Stimulated activated CD8-positive, alpha-beta memory T cell treated with anti-CD3 and anti-CD28 coated beads, Interleukin-7, amount 100 ng/mL, for 48 hours (primary cell): Measurements from ENCODE around the gene SLC2A3.
"Not testable (repeated sequence)": the region's sequence is repeated elsewhere in the genome, so short reads cannot be mapped to it uniquely, and the experiment has no call there.

Experiments used
- DNase-seq, 2 donors: peaks; one replicate each; pipeline ENCODE4 v3.0.0-alpha.2; 2020; ENCODE audit warnings: low read depth in 1 of 2; ENCODE audit errors: extremely low read depth in 1 of 2

Gene SLC2A3

DNA sequence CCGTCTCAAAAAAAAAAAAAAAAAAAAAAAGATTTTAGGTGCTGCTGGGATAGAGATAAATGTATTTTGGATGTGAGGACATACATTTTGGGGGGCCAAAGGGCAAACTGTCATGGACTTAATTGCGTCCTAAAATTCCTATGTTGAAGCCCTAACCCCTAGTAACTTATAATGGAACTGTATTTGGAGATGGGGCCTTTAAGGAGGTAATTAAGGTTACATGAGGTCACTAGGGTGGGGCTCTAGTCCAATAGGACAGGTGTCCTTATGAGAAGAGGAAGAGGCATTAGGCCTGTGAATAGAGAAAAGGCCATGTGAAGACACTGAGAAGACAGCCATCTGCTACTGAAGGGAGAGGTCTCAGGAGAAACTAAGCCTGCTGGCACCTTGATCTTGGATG, 17.9 kb upstream of the SLC2A3 start:
- not testable (repeated sequence) for DNase-seq

DNA sequence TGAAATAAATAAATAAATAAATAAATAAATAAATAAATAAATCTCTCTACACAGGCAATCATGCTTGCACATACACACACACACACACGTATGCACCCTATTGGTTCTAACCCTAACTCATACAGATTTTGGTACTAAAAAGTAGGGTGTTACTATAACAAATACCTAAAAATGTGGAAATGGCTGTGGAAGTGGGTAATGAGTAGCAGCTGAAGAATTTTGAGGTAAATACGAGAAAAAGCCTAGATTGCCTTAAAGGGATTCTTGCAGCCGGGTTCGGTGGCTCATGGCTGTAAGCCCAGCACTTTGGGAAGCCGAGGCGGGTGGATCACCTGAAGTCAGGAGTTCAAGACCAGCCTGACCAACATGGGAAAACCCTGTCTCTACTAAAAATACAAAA, 15.7 kb upstream of the SLC2A3 start:
- no peak for DNase-seq

DNA sequence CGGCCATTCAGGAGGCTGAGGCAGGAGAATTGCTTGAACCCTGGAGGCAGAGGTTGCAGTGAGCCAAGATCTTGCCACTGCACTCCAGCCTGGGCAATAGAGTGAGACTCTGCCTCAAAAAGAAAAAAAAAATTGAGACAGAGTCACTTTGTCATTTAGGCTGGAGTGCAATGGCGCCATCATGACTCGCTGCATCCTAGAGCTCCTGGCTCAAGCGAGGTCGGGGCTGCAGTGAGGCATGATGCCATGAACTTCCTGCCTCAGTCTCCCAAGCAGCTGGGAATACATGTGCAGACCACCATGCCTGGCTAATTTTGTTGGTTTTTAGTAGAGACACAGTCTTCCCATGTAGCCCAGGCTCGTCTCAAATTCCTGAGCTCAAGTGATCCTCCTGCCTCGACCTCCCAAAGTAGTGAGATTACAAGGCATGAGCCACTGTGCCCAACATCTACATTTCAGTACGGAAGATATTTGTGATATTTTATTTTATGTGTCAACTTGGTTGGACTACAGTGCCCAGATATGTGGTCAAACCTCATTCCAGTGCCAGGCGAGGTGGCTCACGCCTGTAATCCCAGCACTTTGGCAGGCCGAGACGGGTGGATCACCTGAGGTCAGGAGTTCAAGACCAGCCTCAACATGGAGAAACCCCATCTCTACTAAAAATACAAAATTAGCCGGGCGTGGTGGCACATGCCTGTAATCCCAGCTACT, 14.4 kb upstream of the SLC2A3 start:
- not testable (repeated sequence) for DNase-seq

DNA sequence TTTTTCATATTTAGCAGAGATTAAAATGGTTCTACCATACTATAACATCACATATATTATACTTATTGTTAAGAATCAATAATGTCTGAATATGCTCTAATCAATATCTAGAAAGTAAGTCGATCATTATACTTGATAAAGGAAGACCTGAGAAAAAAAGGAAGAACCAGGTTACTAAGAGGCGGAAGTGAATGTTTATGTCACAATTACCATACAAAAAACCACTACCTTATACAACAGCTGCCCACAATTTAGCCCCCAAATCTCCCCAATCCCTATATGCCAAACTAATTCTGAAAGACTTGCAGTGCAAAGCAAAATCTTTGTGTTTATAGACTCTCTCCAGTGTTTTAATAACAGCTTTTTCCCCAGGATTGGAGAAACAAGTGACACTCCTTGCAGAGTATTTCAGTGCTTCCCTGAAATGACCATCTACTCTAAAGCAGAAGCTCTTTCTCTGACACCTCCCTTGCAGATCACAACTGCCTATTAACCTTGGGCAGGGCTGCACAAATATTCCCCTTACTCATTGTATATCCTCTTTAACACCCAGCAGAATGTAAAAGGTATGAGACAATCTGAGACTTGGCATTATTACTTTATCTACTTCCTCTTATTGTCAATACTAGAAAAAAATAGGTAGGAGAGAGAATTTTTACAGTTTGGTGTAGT, 12.7 kb upstream of the SLC2A3 start:
- no peak for DNase-seq

DNA sequence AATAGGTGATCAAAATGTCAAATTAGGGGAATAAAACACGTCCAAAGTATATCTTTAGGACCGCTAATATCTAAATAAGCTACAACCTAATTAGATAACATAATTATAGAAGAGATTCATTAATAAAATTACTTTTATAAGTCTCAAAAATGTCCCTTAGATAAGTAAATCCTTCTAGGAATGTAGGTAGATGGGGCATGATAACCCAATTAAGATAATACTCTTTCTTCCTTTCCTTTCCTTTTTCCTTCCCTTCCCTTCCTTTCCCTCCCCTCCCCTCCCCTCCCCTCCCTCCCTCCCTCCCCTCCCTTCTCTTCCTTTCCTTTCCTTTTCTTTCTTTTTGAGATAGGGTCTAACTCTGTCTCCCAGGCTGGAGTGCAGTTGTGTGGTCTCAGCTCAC, 11.0 kb upstream of the SLC2A3 start:
- no peak for DNase-seq

DNA sequence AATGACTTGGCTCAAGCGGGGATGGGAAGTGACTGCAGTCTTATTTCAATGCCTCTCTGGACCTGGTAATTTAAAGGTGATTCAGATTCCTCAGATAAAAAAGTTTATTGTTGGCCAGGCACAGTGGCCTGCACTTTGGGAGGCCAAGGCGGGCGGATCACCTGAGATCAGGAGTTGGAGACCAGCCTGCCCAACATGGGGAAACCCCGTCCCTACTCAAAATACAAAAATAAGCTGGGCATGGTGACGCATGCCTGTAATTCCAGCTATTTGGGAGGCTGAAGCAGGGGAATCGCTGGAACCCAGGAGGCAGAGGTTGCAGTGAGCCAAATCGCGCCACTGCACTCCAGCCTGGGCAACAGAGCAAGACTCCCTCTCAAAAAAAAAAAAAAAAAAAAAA, 8.8 kb upstream of the SLC2A3 start:
- not testable (repeated sequence) for DNase-seq

DNA sequence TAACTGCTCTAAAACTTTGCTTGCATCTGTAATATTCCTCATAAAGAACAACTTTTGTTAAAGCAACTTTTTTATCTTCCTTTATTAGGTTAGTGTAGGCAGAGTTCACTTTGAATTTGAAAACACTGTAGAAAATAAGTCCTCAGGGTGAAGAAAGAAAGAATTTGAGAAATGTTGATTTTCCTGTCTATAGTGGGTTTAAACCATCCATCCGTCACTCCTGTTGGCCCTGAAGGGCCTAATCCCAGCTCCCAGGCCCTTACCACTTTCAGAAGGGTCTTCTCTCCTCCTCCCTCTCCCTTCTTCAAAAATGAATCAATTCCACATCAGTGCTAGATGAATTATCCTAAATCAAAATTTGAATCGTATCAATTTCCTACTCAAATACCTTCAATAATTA, 4.9 kb upstream of the SLC2A3 start:
- DNase-seq = no peak

DNA sequence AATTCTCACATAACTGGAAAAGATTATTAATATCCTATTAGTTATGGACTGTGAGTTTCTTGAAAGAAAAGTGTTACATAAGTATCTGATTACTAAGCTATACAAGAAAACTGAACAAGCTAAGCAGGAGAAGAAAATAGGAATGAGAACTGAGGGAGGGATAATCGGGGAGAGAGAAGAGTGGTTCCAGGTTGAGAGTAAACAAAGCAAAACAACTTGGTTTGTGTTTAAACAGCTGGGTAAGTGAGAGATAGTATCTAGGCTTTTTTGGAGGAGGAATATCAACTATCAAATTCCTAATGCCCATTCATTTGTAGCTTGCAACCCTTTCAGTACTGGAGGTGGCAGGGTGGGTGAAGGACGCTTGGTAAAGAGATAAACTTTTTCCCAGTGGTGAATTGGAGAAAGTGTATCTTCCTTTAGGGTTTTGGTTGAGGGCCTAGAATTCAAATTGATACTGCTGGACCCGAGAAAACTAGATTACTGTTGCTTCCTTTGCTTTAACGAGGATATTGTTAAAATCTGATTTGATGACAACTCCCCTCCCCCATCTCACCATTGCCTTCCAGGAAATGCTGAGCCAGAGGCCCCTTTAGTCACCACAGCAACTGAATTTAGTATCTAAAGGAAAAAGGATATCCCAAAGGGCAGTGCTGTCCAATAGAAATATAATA, 2.0 kb upstream of the SLC2A3 start:
- peak in 1 of 2 donors; percentile 52 for DNase-seq

DNA sequence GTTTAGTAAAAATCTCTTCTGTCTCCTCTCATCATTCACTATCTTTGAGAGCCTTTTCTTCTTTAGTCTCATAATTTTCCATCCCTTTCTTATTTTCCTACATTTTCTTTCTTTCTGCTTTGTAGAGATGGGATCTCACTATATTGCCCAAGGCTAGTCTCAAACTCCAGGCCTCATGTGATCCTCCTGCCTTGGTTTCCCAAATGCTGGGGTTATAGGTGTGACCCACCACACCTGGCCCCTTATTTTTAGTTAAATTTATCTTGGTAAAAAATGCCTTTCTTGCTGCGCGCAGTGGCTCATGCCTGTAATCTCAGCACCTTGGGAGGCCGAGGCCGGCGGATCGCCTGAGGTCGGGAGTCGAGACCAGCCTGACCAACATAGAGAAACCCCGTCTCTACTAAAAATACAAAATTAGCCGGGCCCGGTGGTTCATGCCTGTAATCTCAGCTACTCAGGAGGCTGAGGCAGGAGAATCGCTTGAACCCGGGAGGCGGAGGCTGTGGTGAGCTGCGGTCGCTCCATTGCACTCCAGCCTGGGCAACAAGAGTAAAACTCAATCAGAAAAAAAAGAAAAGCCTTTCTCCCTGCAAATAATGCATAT, 996 bp downstream of the SLC2A3 start:
- no peak for DNase-seq

DNA sequence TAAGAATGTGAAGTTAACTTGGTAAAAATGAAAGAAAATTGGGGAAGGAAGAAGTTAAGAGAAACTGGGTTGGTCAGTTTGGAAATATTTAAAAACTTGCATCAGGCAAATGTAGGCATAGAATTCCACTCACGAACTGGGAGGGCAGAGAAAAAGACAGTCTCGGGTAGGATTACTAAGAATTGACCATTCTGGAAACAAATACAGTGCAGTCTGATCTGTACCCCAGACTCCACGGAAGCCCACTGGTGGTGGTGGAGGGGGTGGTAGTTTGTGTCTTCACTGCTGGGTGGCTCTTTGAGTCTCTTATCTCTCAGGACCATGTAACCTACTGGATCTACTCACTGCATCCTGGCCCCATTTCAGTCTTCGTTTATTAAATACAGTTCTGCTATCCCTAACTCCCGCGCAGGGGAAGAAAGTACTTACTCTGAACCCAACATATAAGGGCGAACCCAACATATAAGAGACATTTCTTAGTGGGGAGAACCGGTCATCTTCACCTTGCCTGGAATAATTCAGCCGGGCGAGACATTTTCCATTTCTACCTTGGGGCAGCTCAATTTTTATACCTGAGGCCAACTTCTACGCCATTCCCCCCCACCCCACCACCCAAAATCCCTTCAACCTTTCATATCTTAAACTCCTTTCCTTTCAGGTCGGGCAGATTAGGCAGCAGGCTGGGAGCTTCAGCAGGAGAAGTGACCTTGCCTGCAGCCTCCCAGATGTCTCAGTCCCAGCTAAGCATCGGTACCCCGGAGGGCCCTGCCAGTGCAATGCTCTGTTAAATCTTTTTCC, 1.7 kb downstream of the SLC2A3 start:
- DNase-seq = no peak

DNA sequence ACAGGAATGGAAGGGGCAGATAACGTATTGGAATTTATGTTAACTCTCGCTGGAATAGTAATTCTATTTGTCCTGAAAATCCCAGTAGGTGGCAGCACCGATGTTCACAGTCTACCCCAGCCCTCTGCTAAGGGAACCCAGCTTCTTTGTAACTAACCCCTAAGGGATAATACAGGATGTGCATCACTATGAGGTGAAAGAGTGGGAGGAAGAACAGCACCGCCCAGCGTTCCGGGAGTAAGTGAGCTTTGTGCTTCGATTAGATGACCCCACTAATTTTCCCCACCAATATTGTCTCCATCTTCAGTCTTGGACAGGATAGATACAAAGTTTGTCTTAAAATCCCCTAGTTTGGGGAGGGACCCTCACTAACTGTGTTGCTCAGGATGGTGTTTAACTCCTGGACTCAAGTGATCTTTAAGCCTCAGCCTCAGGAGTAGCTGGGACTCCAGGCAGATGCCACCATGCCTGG, 2.7 kb downstream of the SLC2A3 start:
- DNase-seq = peak; percentile 33 to 81

DNA sequence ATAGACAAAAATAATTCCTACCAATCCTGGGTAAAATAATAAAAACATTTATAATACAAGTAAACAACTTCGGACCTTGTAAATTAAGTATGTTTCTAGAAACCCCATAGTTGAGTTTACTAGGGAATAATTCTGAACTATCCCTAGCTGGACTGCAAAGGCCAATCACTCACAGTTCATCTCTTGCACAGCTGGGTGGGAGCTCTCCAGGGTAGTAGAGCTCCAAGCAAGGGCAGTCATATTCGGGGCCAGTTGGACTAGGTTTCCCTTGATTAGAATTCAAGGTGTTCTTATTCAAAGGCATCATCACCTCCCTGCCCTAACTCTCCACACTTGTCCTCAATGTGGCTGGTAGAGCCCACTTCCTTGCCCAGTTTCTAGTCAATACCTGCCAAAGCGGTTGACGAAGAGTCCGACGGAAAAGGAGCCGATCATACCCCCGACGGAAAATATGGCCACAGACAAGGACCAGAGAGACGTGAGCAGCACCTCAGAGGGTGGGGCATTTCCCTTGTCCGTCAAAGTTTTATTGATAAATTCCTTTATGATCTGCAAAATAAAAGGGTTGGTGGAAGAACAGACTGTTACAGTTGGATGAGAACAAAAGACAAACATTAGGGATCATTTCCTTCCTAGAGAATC, 3.3 kb downstream of the SLC2A3 start:
- DNase-seq = not testable (repeated sequence)

DNA sequence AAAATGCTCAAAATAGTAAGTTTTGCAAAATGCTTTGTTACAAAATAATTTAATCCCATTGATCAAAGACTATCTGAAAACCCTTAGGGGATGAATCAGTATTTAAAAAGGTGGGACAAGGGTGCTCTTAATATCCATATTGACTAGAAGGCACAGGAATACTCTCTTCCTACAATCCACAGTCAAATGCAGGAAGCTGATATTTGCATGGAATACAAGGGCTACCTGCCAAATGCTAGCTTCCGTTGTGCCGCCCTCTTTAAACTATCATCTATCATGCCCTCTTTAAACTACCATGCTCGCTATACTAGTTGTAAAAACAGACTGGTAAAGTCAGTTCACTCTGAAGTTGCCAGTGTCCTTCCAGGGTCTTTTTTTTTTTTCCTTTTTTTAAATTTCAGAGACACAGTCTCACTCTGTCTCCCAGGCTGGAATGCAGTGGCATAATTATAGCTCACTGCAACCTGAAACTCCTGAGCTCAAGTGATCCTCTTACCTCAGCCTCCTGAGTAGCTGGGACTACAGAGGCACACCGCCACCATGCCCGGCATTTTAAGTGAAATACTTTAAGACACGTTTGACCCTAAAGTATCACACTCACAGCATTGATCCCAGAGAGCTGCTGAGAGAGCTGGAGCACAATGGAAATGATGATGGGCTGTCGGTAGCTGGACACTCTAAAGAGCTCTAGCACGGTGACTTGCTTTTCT, 6.7 kb downstream of the SLC2A3 start:
- no peak for DNase-seq

DNA sequence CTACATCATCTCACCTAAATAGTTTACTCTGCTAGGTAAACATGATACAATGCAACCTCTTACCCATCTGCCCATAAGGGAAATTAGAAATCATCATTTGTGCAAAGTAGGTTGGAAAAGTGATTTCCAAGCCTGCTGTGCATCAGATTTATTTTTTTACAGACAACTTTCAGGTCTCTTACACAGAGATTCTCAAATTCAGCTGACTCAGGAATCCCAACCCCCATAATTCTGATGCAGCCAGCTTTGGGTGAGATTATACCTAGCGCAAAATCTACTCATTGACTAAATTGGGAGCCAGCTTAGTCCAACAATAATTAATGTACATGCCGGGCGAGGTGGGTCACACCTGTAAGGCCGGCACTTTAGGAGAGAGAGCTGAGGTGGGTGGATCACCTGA, 8.5 kb downstream of the SLC2A3 start:
- no peak for DNase-seq

DNA sequence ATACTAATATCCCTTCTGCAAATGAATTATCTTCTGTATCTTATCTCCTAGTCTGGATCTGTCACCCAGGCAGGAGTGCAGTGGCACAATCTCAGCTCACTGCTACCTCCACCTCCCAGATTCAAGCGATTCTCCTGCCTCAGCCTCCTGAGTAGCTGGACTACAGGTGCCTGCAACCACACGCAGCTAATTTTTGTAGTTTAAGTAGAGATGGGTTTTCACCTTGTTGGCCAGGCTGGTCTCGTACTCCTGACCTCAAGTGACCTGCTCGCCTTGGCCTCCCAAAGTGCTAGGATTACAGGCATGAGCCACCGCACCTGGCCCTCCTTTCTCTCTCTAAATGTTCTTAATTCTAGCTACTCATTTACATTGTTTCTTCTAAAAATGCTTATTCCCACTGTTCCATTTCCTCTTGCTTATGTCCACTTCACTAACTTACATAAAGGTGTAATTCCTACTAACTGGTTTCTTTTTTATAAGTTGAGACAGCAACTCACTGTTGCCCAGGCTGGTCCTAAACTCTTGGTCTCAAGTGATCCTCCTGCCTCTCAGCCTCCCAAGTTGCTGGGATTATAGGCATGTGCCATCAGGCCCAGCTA, 9.8 kb downstream of the SLC2A3 start:
- DNase-seq = not testable (repeated sequence)

DNA sequence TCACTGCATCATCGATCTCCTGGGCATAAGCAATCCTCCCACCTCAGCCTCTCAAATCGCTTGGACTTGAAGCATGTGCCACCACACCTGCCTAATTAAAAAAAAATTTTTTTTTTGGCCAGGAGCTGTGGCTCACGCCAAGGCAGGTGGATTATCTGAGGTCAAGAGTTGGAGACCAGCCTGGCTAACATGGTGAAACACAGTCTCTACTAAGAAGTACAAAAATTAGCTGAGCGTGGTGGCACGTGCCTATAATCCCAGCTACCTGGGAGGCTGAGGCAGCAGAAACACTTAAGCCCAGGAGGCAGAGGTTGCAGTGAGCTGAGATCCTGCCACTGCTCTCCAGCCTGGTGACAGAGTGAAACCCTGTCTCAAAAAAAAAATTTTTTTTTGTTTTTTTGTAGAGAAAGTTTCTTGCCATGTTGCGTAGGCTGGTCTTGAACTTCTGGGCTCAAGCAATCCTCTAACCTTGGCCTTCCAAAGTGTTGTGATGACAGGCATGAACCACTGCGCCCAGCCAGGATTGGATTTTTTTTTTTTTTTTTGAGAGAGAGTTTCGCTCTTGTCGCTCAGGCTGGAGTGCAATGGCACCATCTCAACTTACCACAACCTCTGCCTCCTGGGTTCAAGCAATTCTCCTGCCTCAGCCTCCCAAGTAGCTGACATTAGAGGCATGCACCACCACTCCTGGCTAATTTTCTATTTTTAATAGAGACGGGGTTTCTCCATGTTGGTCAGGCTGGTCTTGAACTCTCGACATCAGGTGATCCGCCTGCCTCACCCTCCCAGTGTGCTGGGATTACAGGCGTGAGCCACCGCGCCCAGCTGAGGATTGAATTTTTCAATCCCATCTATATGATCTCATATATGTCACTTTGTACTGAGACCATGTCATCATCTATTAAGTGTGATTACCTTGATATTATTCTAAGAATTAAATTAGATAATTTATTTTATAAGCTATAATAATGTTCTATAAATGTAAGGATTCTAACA, 12.4 kb downstream of the SLC2A3 start:
- DNase-seq = no peak

DNA sequence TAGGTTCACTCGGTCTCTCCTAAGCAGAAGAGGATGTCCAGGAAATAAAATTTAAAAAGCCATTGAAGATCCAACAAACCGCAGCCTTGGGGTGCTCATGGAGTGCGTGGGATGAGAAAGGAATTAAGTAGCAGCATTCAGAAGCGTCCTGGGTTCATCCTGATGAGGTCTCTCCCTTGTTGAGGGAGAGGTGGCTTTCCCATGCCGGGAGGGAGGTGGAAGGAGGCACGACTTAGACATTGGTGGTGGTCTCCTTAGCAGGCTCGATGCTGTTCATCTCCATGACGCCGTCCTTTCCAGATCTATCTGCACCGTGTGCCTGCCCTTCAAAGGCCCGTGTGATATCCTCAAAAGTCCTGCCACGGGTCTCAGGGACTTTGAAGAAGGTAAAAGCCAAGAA, 14.8 kb downstream of the SLC2A3 start:
- not testable (repeated sequence) for DNase-seq

DNA sequence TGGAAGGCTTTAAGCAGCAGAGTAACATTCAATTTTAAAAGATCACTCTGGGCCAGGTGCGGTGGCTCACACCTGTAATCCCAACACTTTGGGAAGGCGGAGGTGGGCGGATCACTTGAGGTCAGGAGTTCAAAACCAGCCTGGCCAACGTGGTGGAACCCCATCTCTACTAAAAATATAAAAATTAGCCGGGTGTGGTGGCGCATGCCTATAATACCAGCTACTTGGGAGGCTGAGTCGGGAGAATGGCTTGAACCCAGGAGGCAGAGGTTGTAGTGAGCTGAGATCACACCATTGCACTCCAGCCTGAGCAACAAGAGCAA, 17.8 kb downstream of the SLC2A3 start:
- DNase-seq = not testable (repeated sequence)
